Measurements from ENCODE around the gene RAB8A. TPM values are rescaled to one million over a fixed set of nuclear protein-coding genes. Genes with fewer than 3 reads are reported as not detected.
"Not testable (repeated sequence)": the region's sequence is repeated elsewhere in the genome, so short reads cannot be mapped to it uniquely, and the experiment has no call there.

RAB8A gene
- polyA plus RNA-seq, 3 donors: 101 to 107 (median 105) TPM

GRCh38 chr19:16167055-16167454 is 55.4 kb downstream of the RAB8A start:
- DNase-seq (ENCODE audit: low read depth in 3 of 3, low spot score in 2 of 3): no peak

DNA sequence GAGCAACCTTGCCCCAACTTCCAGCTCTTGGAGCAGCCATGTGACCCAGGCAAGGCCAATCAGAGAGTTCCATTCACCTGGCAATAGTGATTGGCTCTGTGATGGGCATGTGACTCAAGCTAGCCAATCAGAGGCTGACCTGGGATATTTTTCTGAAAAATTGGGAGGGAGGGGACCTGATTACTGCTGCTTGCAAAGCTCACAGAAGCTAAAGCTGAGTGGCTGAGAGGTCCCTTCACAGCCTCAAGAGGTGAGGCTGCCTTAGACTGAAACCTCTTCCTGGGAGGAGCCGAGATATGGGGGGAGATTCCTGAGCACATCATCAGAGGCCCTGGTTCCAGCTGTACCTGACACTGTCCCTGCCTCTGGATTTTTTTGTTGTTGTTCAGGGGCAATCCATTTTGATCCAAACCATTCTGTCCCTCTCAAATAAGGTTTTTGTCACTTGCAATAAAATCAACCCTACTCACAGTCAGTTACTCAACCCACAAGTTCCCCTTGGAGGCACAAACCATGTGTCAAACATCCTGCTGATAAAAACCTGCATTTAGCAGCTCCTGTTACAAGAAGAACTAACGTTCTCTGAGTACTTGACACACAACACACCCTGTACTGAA is 56.9 kb downstream of the RAB8A start:
- DNase-seq (ENCODE audit: low read depth in 3 of 3, low spot score in 2 of 3): no peak

DNA sequence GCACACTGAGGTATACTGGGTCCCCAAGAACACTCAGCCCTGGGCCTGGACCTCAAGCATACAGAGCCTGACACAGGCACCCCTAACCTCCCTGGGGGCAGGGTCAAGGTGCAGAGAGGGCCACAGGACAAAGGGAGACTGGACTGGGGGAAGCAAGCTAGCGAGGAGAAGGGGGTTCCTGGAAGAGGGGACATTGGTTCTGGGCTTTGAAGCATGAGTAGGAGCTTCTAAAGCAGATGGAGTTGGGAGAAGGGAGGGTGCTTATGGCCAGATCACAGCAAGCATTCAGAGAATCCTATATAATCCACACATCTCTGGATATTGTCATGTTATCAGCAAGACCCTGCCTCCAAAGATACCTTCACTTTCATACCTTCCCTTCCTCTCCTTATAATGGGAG is 58.4 kb downstream of the RAB8A start:
- no peak for DNase-seq (ENCODE audit: low read depth in 3 of 3, low spot score in 2 of 3)

GRCh38 chr19:16175954-16176353 is 64.3 kb downstream of the RAB8A start:
- no peak for DNase-seq (ENCODE audit: low read depth in 3 of 3, low spot score in 2 of 3)

- not testable (repeated sequence) for DNase-seq (ENCODE audit: low read depth in 3 of 3, low spot score in 2 of 3)
These were observed 67.2 kb downstream of the RAB8A start for GRCh38 chr19:16178866-16179265.

GRCh38 chr19:16180611-16181010 is 68.9 kb downstream of the RAB8A start:
- DNase-seq (ENCODE audit: low read depth in 3 of 3, low spot score in 2 of 3): no peak

Other genes with a start within 250 kb of the RAB8A start
- under 1 TPM in 2 of 3 donors, not detected in 1; 0.15 to 0.41 TPM for gene CYP4F2, start 213.8 kb upstream of the RAB8A start, polyA plus RNA-seq (ENCODE audit: insufficient read length in 3 of 3)
- under 1 TPM in 2 of 3 donors, not detected in 1; 0.25 to 0.78 TPM for gene CYP4F11, start 177.4 kb upstream of the RAB8A start, polyA plus RNA-seq (ENCODE audit: insufficient read length in 3 of 3)
- gene OR10H4, start 162.9 kb upstream of the RAB8A start, polyA plus RNA-seq (ENCODE audit: insufficient read length in 3 of 3): not detected
- 100 to 1,000 TPM; 515 to 565 (median 554) TPM for gene TPM4, start 35.4 kb upstream of the RAB8A start, polyA plus RNA-seq (ENCODE audit: insufficient read length in 3 of 3)
- gene HSH2D, start 31.8 kb downstream of the RAB8A start, polyA plus RNA-seq (ENCODE audit: insufficient read length in 3 of 3): under 1 TPM; 0.19 to 0.35 (median 0.28) TPM
- gene CIB3, start 61.6 kb downstream of the RAB8A start, polyA plus RNA-seq (ENCODE audit: insufficient read length in 3 of 3): not detected
- gene FAM32A, start 73.5 kb downstream of the RAB8A start, polyA plus RNA-seq (ENCODE audit: insufficient read length in 3 of 3): 100 to 1,000 TPM; 127 to 130 (median 129) TPM
- 10 to 100 TPM; 55.2 to 67.8 (median 57.7) TPM for gene AP1M1, start 86.0 kb downstream of the RAB8A start, polyA plus RNA-seq (ENCODE audit: insufficient read length in 3 of 3)
- 10 to 100 TPM; 17.5 to 22.4 (median 20.1) TPM for gene KLF2, start 212.9 kb downstream of the RAB8A start, polyA plus RNA-seq (ENCODE audit: insufficient read length in 3 of 3)

Data from right renal cortex interstitium (tissue), 3 donors.